Islet of Langerhans (tissue), 1 donor: ENCODE data around the gene MBNL2.
A peak's percentile ranks its signal among the peaks of the same experiment; 100 is the strongest.

Experiments used
- FAIRE-seq: peaks from one replicate; lab custom pipeline; 2011; peaks lifted over from hg19 to GRCh38; lab: Jason Lieb, UNC

The MBNL2 gene

GRCh38 chr13:97301382-97302095 is 79.4 kb downstream of the MBNL2 start:
- FAIRE-seq, result no peak

- no peak for FAIRE-seq
Measured at GRCh38 chr13:97302611-97303010, 80.5 kb downstream of the MBNL2 start.

- FAIRE-seq, result no peak
Measured at GRCh38 chr13:97306106-97306505, 84.0 kb downstream of the MBNL2 start.

- no peak for FAIRE-seq
Measured at GRCh38 chr13:97306645-97307044, 84.5 kb downstream of the MBNL2 start.

GRCh38 chr13:97307118-97307881 is 85.2 kb downstream of the MBNL2 start:
- peak; percentile 17 for FAIRE-seq

GRCh38 chr13:97307882-97308624 is 85.9 kb downstream of the MBNL2 start:
- FAIRE-seq, result no peak

- no peak for FAIRE-seq
Measured at GRCh38 chr13:97308735-97309429, 86.7 kb downstream of the MBNL2 start.

GRCh38 chr13:97310809-97311436 is 88.8 kb downstream of the MBNL2 start:
- peak; percentile 76 for FAIRE-seq

- FAIRE-seq, result no peak
Measured at GRCh38 chr13:97311956-97312355, 89.8 kb downstream of the MBNL2 start.

GRCh38 chr13:97313551-97314260 is 91.6 kb downstream of the MBNL2 start:
- no peak for FAIRE-seq

GRCh38 chr13:97316390-97316789 is 94.3 kb downstream of the MBNL2 start:
- no peak for FAIRE-seq

GRCh38 chr13:97317933-97318332 is 95.8 kb downstream of the MBNL2 start:
- FAIRE-seq, result no peak

GRCh38 chr13:97318532-97318931 is 96.4 kb downstream of the MBNL2 start:
- FAIRE-seq, result no peak

GRCh38 chr13:97319113-97319720 is 97.1 kb downstream of the MBNL2 start:
- FAIRE-seq, result no peak

- FAIRE-seq, result no peak
Measured at GRCh38 chr13:97321101-97321500, 99.0 kb downstream of the MBNL2 start.

- FAIRE-seq, result no peak
Measured at GRCh38 chr13:97321616-97322321, 99.6 kb downstream of the MBNL2 start.

GRCh38 chr13:97322740-97323342 is 100.7 kb downstream of the MBNL2 start:
- no peak for FAIRE-seq

GRCh38 chr13:97324115-97324514 is 102.0 kb downstream of the MBNL2 start:
- no peak for FAIRE-seq

GRCh38 chr13:97325738-97326137 is 103.6 kb downstream of the MBNL2 start:
- no peak for FAIRE-seq

GRCh38 chr13:97327086-97327485 is 105.0 kb downstream of the MBNL2 start:
- FAIRE-seq, result no peak
